LHCN-M2 (cell line): ENCODE results near the gene PEAK1. TPM values are rescaled to one million over a fixed set of nuclear protein-coding genes. Genes with fewer than 3 reads are reported as not detected.

Source experiments
- DNase-seq: peaks from one replicate; pipeline ENCODE4 v3.0.0-alpha.2; 2012; ENCODE audit warnings: low read depth
- total RNA-seq: library from RNA; depleted of rRNA; stranded (reverse); fragments of >200 nt; gene quantifications from 2 replicates; pipeline ENCODE4 v1.2.3, GENCODE V29; 2014; rRNA removed

The PEAK1 gene
- total RNA-seq, 1 experiment from 2014 or later: 15.0 TPM

GRCh38 chr15:77068633-77069032 lies 351.3 kb downstream of the PEAK1 start:
- DNase-seq: no peak

GRCh38 chr15:77067691-77068367 lies 352.1 kb downstream of the PEAK1 start:
- DNase-seq: no peak

GRCh38 chr15:77066971-77067690 lies 352.8 kb downstream of the PEAK1 start:
- no peak for DNase-seq

- peak; percentile 69 for DNase-seq
Observed at GRCh38 chr15:77064539-77065308, 355.2 kb downstream of the PEAK1 start.

- no peak for DNase-seq
Observed at GRCh38 chr15:77064063-77064462, 355.8 kb downstream of the PEAK1 start.

GRCh38 chr15:77063249-77063648 lies 356.7 kb downstream of the PEAK1 start:
- DNase-seq: no peak

GRCh38 chr15:77060546-77060945 lies 359.4 kb downstream of the PEAK1 start:
- DNase-seq: peak; percentile 86

- DNase-seq: no peak
Observed at GRCh38 chr15:77059786-77060361, 360.0 kb downstream of the PEAK1 start.

- DNase-seq: no peak
Observed at GRCh38 chr15:77058468-77058867, 361.4 kb downstream of the PEAK1 start.

- no peak for DNase-seq
Observed at GRCh38 chr15:77057685-77058084, 362.2 kb downstream of the PEAK1 start.

- DNase-seq: no peak
Observed at GRCh38 chr15:77057072-77057471, 362.8 kb downstream of the PEAK1 start.

- DNase-seq: no peak
Observed at GRCh38 chr15:77053709-77054108, 366.2 kb downstream of the PEAK1 start.

- DNase-seq: no peak
Observed at GRCh38 chr15:77052556-77052955, 367.3 kb downstream of the PEAK1 start.

Other genes with a start within 250 kb of the PEAK1 start
- gene HMG20A, start 784 bp upstream of the PEAK1 start, total RNA-seq: 24.4 and 24.8 TPM in 2 replicates
- gene LINGO1, start 212.8 kb upstream of the PEAK1 start, total RNA-seq: not detected in 2 replicates